Astrocyte of the spinal cord (primary cell): ENCODE data around the gene HMGCR.
"Not testable (repeated sequence)": the region's sequence is repeated elsewhere in the genome, so short reads cannot be mapped to it uniquely, and the experiment has no call there.

ENCODE experiments used
- DNase-seq: peaks from one replicate; pipeline ENCODE4 v3.0.0; 2011; ENCODE audit warnings: low read depth, low spot score
- H3K4me3 ChIP-seq: 2 replicates; pipeline ENCODE4 v1.5.1; 2011; ENCODE audit warnings: low read depth, mild to moderate bottlenecking, low read length, moderate library complexity
- CTCF ChIP-seq: IDR thresholded peaks from 2 replicates; pipeline ENCODE4 v1.5.1; 2012; ENCODE audit warnings: low read depth, mild to moderate bottlenecking, low read length, inconsistent platforms
- in situ Hi-C: cut with HindIII; loops from 2 replicates; pipeline ENCODE4 v1.10.0; 2017; ENCODE audit warnings: low sequenced_read_pairs

HMGCR gene

DNA sequence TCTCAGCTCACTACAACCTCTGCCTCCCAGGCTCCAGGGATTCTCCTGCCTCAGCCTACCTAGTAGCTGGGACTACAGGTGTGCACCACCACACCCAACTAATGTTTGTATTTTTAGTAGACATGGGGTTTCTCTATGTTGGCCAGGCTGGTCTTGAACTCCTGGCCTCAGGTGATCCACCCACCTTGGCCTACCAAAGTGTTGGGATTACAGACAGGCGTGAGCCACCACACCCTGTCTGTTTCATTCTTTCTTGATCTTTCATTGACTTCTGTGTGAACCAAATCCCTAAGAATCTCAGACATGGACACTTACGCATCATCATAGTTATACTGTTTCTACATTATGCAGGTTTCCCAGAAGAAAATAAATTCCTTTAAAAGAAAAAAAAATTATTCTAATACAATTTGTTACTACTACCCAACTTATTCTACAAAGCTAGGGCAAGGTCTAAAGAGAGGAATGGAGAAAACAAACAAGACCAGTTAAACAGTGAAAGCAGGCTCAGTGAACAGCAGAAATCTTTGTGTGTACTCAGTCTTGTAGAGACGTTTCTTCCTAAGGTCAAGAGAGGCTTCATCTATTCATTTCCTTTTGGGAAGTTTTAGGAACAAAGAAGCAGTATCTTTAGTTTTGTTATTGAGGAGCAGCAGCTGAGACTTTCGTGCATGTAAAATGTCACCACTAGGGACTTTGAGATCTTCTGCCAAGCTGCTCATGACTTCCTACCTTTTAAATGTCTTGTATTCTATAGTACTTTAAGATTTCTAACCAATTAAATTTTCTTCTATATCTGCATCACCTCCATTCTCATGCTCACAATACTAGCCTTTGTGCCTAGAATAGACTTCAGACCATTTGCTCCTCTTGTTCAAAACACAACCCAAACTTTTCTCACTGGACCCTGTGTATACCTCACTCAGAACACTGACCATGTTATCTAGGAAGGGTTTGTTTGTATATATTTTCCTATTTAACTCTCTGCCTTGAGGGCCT lies 5.6 kb upstream of the HMGCR start:
- no peak for TF ChIP-seq CTCF
- in situ Hi-C loops, result no loop called here
- no peak overlapping the region for H3K4me3 ChIP-seq
- no peak for DNase-seq

DNA sequence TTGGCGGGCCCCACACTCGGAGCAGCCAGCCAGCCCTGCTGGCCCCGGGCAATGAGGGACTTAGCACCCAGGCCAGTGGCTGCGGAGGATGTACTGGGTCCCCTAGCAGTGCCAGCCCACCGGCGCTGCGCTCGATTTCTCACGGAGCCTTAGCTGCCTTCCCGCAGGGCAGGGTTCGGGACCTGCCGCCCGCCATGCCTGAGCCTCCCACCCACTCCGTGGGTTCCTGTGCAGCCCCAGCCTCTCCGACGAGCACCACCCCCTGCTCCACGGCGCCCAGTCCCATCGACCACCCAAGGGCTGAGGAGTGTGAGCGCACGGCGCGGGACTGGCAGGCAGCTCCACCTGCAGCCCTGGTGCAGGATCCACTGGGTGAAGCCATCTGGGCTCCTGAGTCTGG lies 3.3 kb upstream of the HMGCR start:
- in situ Hi-C loops, DNase-seq, H3K4me3 ChIP-seq: not testable (repeated sequence)

DNA sequence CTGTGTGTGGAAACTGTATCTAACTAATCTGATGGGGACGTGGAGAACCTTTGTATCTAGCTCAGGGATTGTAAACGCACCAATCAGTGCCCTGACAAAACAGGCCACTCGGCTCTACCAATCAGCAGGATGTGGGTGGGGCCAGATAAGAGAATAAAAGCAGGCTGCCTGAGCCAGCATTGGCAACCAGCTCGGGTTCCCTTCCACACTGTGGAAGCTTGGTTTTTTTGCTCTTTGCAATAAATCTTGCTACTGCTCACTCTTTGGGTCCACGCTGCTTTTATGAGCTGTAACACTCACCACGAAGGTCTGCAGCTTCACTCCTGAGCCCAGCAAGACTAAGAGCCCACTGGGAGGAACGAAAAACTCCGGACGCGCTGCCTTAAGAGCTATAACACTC lies 2.6 kb upstream of the HMGCR start:
- in situ Hi-C loops, H3K4me3 ChIP-seq, DNase-seq: not testable (repeated sequence)

DNA sequence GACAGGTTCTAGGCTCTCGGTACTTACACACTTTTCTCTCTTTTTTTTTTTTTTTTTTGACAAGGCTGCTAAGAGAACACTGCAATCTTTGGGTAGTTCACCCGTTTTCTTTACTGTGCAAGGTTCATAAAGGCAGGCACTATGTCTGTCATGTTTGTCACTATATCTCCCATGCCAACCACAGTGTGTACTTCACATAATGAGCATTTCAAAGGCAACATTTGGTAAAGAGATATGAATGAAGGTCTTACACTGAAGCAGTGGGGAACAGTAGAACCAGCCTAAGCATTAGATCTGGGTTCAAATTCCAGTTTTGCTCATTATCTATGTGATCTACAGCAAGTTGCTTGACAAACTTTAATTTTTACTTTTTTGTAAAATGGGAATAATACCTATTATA lies 1.5 kb upstream of the HMGCR start:
- no peak overlapping the region for H3K4me3 ChIP-seq
- DNase-seq, result no peak
- in situ Hi-C loops, result no loop called here
- TF ChIP-seq CTCF, result no peak

DNA sequence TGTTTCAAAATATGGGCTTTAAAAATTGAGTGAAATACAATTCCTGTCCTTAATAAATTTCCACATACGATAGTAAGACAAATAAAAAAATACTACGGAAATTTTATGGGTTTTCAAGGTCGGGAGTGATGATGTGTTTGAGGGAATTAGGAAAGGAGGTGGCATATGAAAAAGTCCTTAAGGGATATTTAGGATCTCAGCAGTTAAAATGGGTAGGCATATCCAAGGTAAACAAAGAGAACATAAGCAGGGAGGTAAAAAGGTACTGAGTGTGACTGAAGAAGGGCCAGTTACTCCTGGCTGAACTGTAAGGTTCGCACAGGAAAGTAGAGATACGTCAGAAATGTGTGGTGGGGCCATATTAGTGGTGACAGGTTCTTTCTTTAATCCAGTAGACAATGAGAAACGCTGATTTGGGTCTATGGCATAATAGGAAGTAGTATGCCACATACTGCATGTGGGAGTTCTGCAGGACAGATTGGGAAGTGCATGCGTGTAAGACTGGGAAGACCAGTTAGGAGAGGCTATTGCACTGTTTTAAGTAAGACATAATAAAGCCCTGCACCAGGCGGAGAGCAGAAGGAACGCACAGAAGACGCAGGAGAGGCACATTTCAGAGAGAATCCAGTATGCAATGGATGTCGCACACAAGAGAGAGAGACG lies 937 bp upstream of the HMGCR start:
- peak; percentile 50 for TF ChIP-seq CTCF
- H3K4me3 ChIP-seq, result peak overlapping the region; percentile 89
- peak; percentile 82 for DNase-seq
- in situ Hi-C loops, result no loop called here

- in situ Hi-C loops, result no loop called here
- TF ChIP-seq CTCF, result no peak
- H3K4me3 ChIP-seq, result peak overlapping the region; percentile 89
- peak; percentile 17 for DNase-seq
These were observed 474 bp downstream of the HMGCR start for GRCh38 chr5:75337366-75338021.

GRCh38 chr5:75338408-75338807 lies 1.4 kb downstream of the HMGCR start:
- peak overlapping the region; percentile 89 for H3K4me3 ChIP-seq
- no peak for DNase-seq
- no peak for TF ChIP-seq CTCF
- in situ Hi-C loops, result no loop called here
